HFFc6 (cell line): ENCODE measurements around the gene NUDT22. TPM values are rescaled to one million over a fixed set of nuclear protein-coding genes. Genes with fewer than 3 reads are reported as not detected.

Experiments
- DNase-seq: peaks from one replicate; pipeline ENCODE4 v3.0.0-alpha.2; 2018
- H3K27ac Mint-ChIP-seq: 2 replicates; pipeline ENCODE4 v1.8.0; 2020; ENCODE audit warnings: mild to moderate bottlenecking, mixed read lengths
- H3K27me3 Mint-ChIP-seq: 2 replicates; pipeline ENCODE4 v1.8.0; 2021; ENCODE audit warnings: mild to moderate bottlenecking, moderate library complexity, mixed read lengths; ENCODE audit not compliant: insufficient read depth
- H3K36me3 Mint-ChIP-seq: 2 replicates; pipeline ENCODE4 v1.8.0; 2021; ENCODE audit warnings: low read depth, mixed read lengths
- H3K4me1 Mint-ChIP-seq: 2 replicates; pipeline ENCODE4 v1.8.0; 2020; ENCODE audit warnings: low read depth, mixed read lengths
- H3K4me3 Mint-ChIP-seq: 2 replicates; pipeline ENCODE4 v1.8.0; 2020; ENCODE audit warnings: mild to moderate bottlenecking, moderate library complexity, mixed read lengths
- H3K9me3 Mint-ChIP-seq: 2 replicates; pipeline ENCODE4 v1.8.0; 2020; ENCODE audit warnings: mild to moderate bottlenecking, mixed read lengths
- long read RNA-seq: library from polyadenylated mRNA; unstranded; transcript quantifications from one replicate; pipeline ENCODE4 v2.0.0, GENCODE V29; 2019
- total RNA-seq, 6 experiments: library from RNA; stranded (reverse); fragmentation: NEBNext Ultra II Directional; extraction: Animal tissue kit (Norgen Biotek cat#: 25700); gene quantifications; 2 replicates in 1 of 6; 3 replicates in 5 of 6; pipeline ENCODE4 v1.2.3, GENCODE V29; 2021
- TF ChIP-seq, protein P1 (sequence below): fragments of 200-600 bp; sonication (generic); IDR thresholded peaks from 2 replicates; pipeline ENCODE4 v1.5.0; 2021; ENCODE audit warnings: antibody characterized with exemption, mild to moderate bottlenecking

The NUDT22 gene, protein sequence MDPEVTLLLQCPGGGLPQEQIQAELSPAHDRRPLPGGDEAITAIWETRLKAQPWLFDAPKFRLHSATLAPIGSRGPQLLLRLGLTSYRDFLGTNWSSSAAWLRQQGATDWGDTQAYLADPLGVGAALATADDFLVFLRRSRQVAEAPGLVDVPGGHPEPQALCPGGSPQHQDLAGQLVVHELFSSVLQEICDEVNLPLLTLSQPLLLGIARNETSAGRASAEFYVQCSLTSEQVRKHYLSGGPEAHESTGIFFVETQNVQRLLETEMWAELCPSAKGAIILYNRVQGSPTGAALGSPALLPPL
- 10 to 100 TPM; 46.6 to 57.7 (median 53.7) TPM for total RNA-seq
- long read RNA-seq, transcript NUDT22-204 (5 exons, 986 nt): minor isoform, 7 of 84 reads
- long read RNA-seq, transcript NUDT22-201 (6 exons, 1,094 nt): major isoform, 32 of 84 reads
- long read RNA-seq, partial matches to known transcripts: 34 of 84 reads
- long read RNA-seq, other reads (novel, unspliced or antisense): 11 of 84 reads

DNA sequence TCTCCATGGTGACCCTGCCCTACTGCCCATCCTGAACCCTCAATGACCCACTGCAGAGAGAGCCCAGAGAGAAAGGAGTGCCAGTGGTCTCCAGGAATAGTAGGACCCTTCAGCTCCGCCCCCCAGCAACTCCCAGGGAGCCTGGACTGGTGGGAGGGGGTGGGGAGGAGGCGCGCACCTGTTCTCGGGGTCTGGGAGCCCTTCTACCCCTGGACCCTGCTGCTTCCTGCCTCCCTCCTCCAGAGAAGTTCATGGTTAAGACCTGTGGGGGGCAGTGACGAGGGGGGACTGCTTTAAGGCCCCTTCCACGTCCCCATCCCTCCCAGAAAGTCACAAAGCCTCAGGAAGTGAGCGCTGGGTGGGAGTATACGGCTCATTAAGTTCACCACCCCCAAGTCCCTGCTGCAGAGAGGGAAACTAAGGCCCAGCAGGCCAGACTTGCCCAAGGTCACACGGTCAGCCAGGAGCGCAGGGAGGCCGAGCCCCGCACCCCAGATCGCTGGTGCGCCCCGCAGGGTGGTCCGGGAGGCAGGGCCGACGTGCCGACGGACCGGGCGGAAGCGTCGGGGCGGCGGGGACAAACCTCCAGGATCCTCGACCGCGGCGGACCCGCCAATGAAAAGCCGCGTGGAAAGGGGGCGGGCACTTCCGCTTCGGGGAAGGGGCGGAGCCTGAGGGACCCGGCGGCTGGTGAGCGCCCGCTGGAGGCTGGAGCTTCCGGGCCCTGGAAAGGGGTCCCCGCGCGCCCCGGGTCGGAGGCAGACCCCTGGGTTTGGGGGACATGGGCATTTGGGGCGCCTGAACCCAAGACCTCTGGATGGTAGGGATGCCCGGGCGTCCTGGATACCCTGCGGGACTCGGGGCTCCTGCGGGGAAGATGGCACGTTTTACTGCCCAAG, at the start of gene NUDT22, which contains the start of gene TRPT1:
TSS of gene NUDT22 (plus strand) at position 667 of the 899 bp plus-strand sequence. CDS start 379 bp downstream, outside the sequence.
TSS of gene TRPT1 (minus strand) at position 579 of the 899 bp plus-strand sequence. CDS start at position 253, 326 bp downstream.
- DNase-seq: peak; percentile 71
- H3K27me3 Mint-ChIP-seq: no peaks in the 10 kb centered on the region; the same call in 1 of the 2 replicates
- TF ChIP-seq, protein P1, sequence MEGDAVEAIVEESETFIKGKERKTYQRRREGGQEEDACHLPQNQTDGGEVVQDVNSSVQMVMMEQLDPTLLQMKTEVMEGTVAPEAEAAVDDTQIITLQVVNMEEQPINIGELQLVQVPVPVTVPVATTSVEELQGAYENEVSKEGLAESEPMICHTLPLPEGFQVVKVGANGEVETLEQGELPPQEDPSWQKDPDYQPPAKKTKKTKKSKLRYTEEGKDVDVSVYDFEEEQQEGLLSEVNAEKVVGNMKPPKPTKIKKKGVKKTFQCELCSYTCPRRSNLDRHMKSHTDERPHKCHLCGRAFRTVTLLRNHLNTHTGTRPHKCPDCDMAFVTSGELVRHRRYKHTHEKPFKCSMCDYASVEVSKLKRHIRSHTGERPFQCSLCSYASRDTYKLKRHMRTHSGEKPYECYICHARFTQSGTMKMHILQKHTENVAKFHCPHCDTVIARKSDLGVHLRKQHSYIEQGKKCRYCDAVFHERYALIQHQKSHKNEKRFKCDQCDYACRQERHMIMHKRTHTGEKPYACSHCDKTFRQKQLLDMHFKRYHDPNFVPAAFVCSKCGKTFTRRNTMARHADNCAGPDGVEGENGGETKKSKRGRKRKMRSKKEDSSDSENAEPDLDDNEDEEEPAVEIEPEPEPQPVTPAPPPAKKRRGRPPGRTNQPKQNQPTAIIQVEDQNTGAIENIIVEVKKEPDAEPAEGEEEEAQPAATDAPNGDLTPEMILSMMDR: peak; percentile 23; the same call in 1 of the 2 replicates
- H3K36me3 Mint-ChIP-seq: no peaks in the 10 kb centered on the region; the same call in 1 of the 2 replicates
- peak within 1 kb of the TSS; percentile 64 for H3K27ac Mint-ChIP-seq
- peak within 1 kb of the TSS; percentile 87 for H3K4me3 Mint-ChIP-seq
- H3K4me1 Mint-ChIP-seq: peaks cover 33% of the 10 kb centered on the region
- no peaks in the 10 kb centered on the region for H3K9me3 Mint-ChIP-seq

- TF ChIP-seq, protein P1: no peak
- peaks cover 28% of the 10 kb centered on the region for H3K36me3 Mint-ChIP-seq
- H3K4me1 Mint-ChIP-seq: peaks cover 13% of the 10 kb centered on the region
- H3K27me3 Mint-ChIP-seq: peaks cover 2% of the 10 kb centered on the region; the same call in 1 of the 2 replicates
- peaks cover 14% of the 10 kb centered on the region for H3K9me3 Mint-ChIP-seq
- no peak overlapping the region for H3K4me3 Mint-ChIP-seq
- H3K27ac Mint-ChIP-seq: no peak overlapping the region
- DNase-seq: no peak
Observed at GRCh38 chr11:64176751-64177150, 49.3 kb upstream of the NUDT22 start.

DNA sequence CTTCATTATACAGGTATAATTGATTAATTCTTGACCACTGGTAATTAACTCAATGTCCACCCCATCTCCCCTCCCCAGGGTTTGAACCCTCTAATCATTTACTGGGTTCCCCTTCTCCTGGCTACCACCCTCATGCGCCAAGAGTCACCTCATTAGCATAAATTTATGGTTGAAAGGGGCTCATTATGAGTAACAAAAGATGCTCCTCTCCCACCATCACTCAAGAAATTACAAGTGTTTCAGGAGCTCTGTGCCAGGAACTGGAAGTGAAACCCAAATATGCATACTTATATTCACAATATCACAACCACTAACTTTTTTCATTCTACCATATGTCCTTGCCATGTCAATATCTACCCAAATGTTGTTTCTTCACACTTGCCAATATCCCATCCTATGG, 47.9 kb upstream of the NUDT22 start:
- TF ChIP-seq, protein P1: no peak
- Mint-ChIP-seq H3K27me3 (peaks cover 2% of the 10 kb centered on the region; the same call in 1 of the 2 replicates), H3K27ac (no peak overlapping the region), H3K4me3 (no peak overlapping the region), H3K9me3 (peaks cover 14% of the 10 kb centered on the region), H3K36me3 (peaks cover 28% of the 10 kb centered on the region), H3K4me1 (peaks cover 24% of the 10 kb centered on the region)
- DNase-seq: no peak

DNA sequence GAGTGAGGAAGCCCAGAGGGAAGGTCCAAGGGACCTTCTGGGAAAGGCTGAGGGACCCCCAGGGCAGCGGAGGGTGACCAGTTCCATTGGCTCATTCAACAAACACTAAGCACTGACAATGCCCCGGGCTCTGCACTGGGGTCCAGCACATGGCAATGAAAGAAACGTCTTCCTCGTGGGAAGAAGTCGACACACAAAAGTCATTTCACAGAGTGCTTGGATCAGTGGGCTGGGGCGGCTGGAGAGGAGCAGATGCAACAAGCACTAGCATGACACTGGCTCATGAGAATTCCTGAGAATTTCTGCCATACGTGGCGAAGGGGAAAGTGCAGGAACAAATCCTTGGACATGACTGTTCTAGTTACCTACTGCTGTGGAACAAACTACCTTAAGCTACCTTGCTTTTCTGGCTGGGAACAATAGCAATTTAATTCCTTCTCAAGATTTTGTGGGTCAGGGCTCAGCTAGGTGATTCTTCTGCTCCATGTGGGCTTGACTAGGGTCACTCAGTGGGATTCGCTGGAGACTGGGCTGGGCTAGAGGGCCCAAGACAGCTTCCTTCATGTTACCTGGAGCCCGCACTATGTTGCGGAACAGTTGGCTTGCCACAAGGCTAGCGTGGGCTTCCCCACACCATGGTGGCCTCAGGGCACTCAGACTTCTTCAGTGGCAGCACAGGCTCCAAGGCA, 47.0 kb upstream of the NUDT22 start:
- peaks cover 6% of the 10 kb centered on the region for H3K9me3 Mint-ChIP-seq
- H3K27ac Mint-ChIP-seq: no peak overlapping the region

More for the DNA sequence above, 47.0 kb upstream of the NUDT22 start:
- DNase-seq: no peak
- TF ChIP-seq, protein P1: no peak
- peaks cover 32% of the 10 kb centered on the region for H3K4me1 Mint-ChIP-seq
- peaks cover 22% of the 10 kb centered on the region for H3K36me3 Mint-ChIP-seq
- peaks cover 2% of the 10 kb centered on the region; the same call in 1 of the 2 replicates for H3K27me3 Mint-ChIP-seq
- no peak overlapping the region for H3K4me3 Mint-ChIP-seq
